B cell (primary cell): Measurements from ENCODE around the gene FBP1. TPM values are rescaled to one million over a fixed set of nuclear protein-coding genes. Genes with fewer than 3 reads are reported as not detected.

ENCODE experiments used
- ATAC-seq: fragments of 200-7000 bp; cut with Tn5 transposase; one replicate; pipeline ENCODE4 v1.10.0; 2021; ENCODE audit warnings: low read depth, mild to moderate bottlenecking, moderate number of reproducible peaks, moderate library complexity
- CTCF ChIA-PET: fragments of 350-600 bp; sonication (Branson Sonifier 250); formaldehyde crosslinking; loops from one replicate; lab custom pipeline; 2021; ENCODE audit warnings: antibody characterized with exemption, inconsistent platforms; lab: Charles Lee
- POLR2A ChIA-PET: fragments of 350-600 bp; sonication (Branson Sonifier 250); formaldehyde crosslinking; loops from one replicate; lab custom pipeline; 2021; ENCODE audit warnings: antibody characterized with exemption; lab: Charles Lee
- DNase-seq: peaks from one replicate; pipeline ENCODE4 v3.0.0; 2013
- H2AFZ ChIP-seq: 2 replicates; pipeline ENCODE4 v1.6.1; 2012; ENCODE audit warnings: mild to moderate bottlenecking, low read depth, low read length; ENCODE audit not compliant: insufficient read depth, poor library complexity, severe bottlenecking
- H3K27ac ChIP-seq, 2 donors: 1 replicate in 1 of 2; 2 replicates in 1 of 2; pipeline ENCODE4 v1.5.1; 2012 to 2013; ENCODE audit warnings: low read length in 2 of 2, mild to moderate bottlenecking in 2 of 2, moderate library complexity in 1 of 2
- H3K27me3 ChIP-seq, 4 experiments: fragments of 200-600 bp in 1 of 4; sonication (generic) in 1 of 4; replicated peaks in 1 of 4; 1 replicate in 2 of 4; 2 replicates in 2 of 4; pipeline versions ENCODE4 v1.6.1 to v1.7.0; 2013 to 2016; ENCODE audit warnings: low read length in 3 of 4, mild to moderate bottlenecking in 2 of 4, mixed read lengths in 1 of 4, moderate library complexity in 1 of 4; ENCODE audit not compliant: insufficient read depth in 4 of 4, control insufficient read depth in 3 of 4; ENCODE audit errors: control extremely low read depth in 1 of 4
- H3K36me3 ChIP-seq, 2 experiments: replicated peaks in 1 of 2; 1 replicate in 1 of 2; 2 replicates in 1 of 2; pipeline versions ENCODE4 v1.6.1 to v1.7.1; 2013; ENCODE audit warnings: low read length in 1 of 2; ENCODE audit not compliant: insufficient read depth in 2 of 2, control insufficient read depth in 1 of 2; ENCODE audit errors: control extremely low read depth in 1 of 2, extremely low read depth in 1 of 2
- H3K4me1 ChIP-seq, 2 donors: fragments of 200-600 bp in 1 of 2; sonication (generic) in 1 of 2; 1 replicate in 1 of 2; 2 replicates in 1 of 2; pipeline versions ENCODE4 v1.5.1 to v1.6.1; 2013 to 2017; ENCODE audit warnings: low read length in 2 of 2; ENCODE audit not compliant: control insufficient read depth in 2 of 2, insufficient read depth in 2 of 2
- H3K4me2 ChIP-seq: replicated peaks from 2 replicates; pipeline ENCODE3; 2012; ENCODE audit warnings: mild to moderate bottlenecking, low read depth, low read length; ENCODE audit not compliant: poor library complexity, severe bottlenecking
- H3K4me3 ChIP-seq, 5 experiments: fragments of 200-600 bp in 1 of 5; sonication (generic) in 1 of 5; 1 replicate in 3 of 5; 2 replicates in 2 of 5; pipeline versions ENCODE4 v1.5.1 to v1.7.0; 2011 to 2016; ENCODE audit warnings: low read length in 4 of 5, mild to moderate bottlenecking in 4 of 5, low read depth in 2 of 5, control low read depth in 1 of 5, moderate library complexity in 1 of 5; ENCODE audit not compliant: insufficient read depth in 1 of 5; ENCODE audit errors: control extremely low read depth in 1 of 5, extremely low read depth in 1 of 5
- H3K79me2 ChIP-seq: fragments of 200-600 bp; sonication (generic); one replicate; pipeline ENCODE4 v1.6.0; 2016; ENCODE audit warnings: low read length; ENCODE audit not compliant: control insufficient read depth, insufficient read depth
- H3K9ac ChIP-seq: fragments of 200-600 bp; sonication (generic); 2 replicates; pipeline ENCODE4 v1.6.1; 2017; ENCODE audit warnings: mild to moderate bottlenecking, low read length, moderate library complexity
- H3K9me3 ChIP-seq, 3 donors: one replicate each; pipeline versions ENCODE4 v1.6.1 to v1.7.1; 2013; ENCODE audit warnings: low read length in 2 of 3; ENCODE audit not compliant: control insufficient read depth in 2 of 3, insufficient read depth in 1 of 3; ENCODE audit errors: control extremely low read depth in 1 of 3
- H4K20me1 ChIP-seq: 2 replicates; pipeline ENCODE4 v1.6.0; 2012; ENCODE audit warnings: mild to moderate bottlenecking, low read length; ENCODE audit not compliant: insufficient read depth, control insufficient read depth, poor library complexity, severe bottlenecking
- H3K27ac Mint-ChIP-seq: one replicate; pipeline ENCODE4 v1.8.0; 2021; ENCODE audit warnings: mixed read lengths
- H3K27me3 Mint-ChIP-seq: one replicate; pipeline ENCODE4 v1.8.0; 2021; ENCODE audit warnings: mixed read lengths
- H3K4me1 Mint-ChIP-seq: one replicate; pipeline ENCODE4 v1.8.0; 2021; ENCODE audit warnings: mixed read lengths
- H3K4me3 Mint-ChIP-seq: one replicate; pipeline ENCODE4 v1.8.0; 2021; ENCODE audit warnings: mixed read lengths
- H3K9me3 Mint-ChIP-seq: one replicate; pipeline ENCODE4 v1.8.0; 2022; ENCODE audit warnings: mixed read lengths; ENCODE audit not compliant: insufficient read depth
- EZH2 ChIP-seq: IDR thresholded peaks from 2 replicates; pipeline ENCODE4 v1.6.1; 2012; ENCODE audit warnings: borderline replicate concordance, low read depth, mild to moderate bottlenecking, moderate library complexity, low read length; ENCODE audit not compliant: insufficient read depth, poor library complexity, severe bottlenecking
- WGBS: methylation state at CpG from one replicate; pipeline ENCODE4 v1.1.5; 2013; ENCODE audit warnings: missing lambda C conversion rate; ENCODE audit not compliant: insufficient coverage; 5-methylcytosine and 5-hydroxymethylcytosine counted together
- intact Hi-C: fragments of 100-400 bp; cut with micrococcal nuclease; formaldehyde crosslinking; loops from one replicate; pipeline ENCODE4 v1.10.0; 2022
- polyA plus RNA-seq: library from polyadenylated mRNA; depleted of rRNA; stranded (reverse); fragments of >200 nt; gene quantifications from 2 replicates; pipeline ENCODE4 v1.2.3, GENCODE V29; 2012
- total RNA-seq, 2 donors: library from RNA; stranded (reverse); fragments of 120-200 nt in 1 of 2; gene quantifications; 1 replicate in 1 of 2; 2 replicates in 1 of 2; pipeline versions ENCODE4 v1.2.3 to v1.2.4, GENCODE V29; 2013 to 2022
- TF ChIP-seq, protein P1 (sequence below): fragments of 200-600 bp; IDR thresholded peaks from one replicate; pipeline ENCODE4 v1.8.0; 2022; ENCODE audit warnings: antibody characterized with exemption, mild to moderate bottlenecking

FBP1 gene
- total and polyA plus RNA-seq, 2 donors (not counting 1 experiment from before 2014, with no cell fraction given) = 2.8 TPM

DNA sequence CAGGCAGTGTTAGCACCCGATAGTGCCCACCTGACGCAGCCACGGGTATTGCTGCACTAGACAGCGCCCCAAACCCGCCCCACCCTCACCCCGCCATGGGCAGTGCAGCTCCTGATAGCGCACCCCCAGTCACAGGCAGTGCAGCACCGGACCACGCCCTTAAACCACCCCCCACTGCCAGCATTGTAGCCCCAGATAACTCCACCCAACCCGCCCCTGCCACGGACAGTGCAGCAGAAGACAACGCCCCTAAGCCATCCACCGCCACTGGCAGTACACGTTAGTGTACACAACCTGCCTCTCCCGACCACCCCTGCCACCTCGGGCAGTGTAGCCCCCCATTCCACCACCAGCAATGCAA is 85.3 kb downstream of the FBP1 start:
- H3K79me2 ChIP-seq = no peaks in the 10 kb centered on the region
- no peak for ATAC-seq
- WGBS = 87% methylated on average over 16 of the region's 16 CpGs
- no peaks in the 10 kb centered on the region for H3K27me3 ChIP-seq
- Mint-ChIP-seq H3K9me3 (no peaks in the 10 kb centered on the region), H3K4me1 (no peaks in the 10 kb centered on the region), H3K27me3 (peaks cover 14% of the 10 kb centered on the region), H3K4me3 (no peak overlapping the region), H3K27ac (no peak overlapping the region)
- DNase-seq = no peak
- H2AFZ ChIP-seq = no peak overlapping the region
- no peak overlapping the region for H3K9ac ChIP-seq
- TF ChIP-seq, protein P1, sequence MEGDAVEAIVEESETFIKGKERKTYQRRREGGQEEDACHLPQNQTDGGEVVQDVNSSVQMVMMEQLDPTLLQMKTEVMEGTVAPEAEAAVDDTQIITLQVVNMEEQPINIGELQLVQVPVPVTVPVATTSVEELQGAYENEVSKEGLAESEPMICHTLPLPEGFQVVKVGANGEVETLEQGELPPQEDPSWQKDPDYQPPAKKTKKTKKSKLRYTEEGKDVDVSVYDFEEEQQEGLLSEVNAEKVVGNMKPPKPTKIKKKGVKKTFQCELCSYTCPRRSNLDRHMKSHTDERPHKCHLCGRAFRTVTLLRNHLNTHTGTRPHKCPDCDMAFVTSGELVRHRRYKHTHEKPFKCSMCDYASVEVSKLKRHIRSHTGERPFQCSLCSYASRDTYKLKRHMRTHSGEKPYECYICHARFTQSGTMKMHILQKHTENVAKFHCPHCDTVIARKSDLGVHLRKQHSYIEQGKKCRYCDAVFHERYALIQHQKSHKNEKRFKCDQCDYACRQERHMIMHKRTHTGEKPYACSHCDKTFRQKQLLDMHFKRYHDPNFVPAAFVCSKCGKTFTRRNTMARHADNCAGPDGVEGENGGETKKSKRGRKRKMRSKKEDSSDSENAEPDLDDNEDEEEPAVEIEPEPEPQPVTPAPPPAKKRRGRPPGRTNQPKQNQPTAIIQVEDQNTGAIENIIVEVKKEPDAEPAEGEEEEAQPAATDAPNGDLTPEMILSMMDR = no peak
- TF ChIP-seq EZH2 = no peak
- H3K27ac ChIP-seq = no peak overlapping the region
- POLR2A ChIA-PET = no interaction called here
- H3K36me3 ChIP-seq = no peaks in the 10 kb centered on the region
- no peak overlapping the region for H3K4me3 ChIP-seq
- CTCF ChIA-PET = no interaction called here
- no peaks in the 10 kb centered on the region for H3K4me1 ChIP-seq
- peaks cover 0 to 4% (median 0%) of the 10 kb centered on the region in 3 donors for H3K9me3 ChIP-seq
- intact Hi-C loops = no loop called here
- no peaks in the 10 kb centered on the region for H4K20me1 ChIP-seq
- no peak overlapping the region for H3K4me2 ChIP-seq

Other genes starting within 250 kb of the FBP1 start
- gene PCAT7, start 84.4 kb downstream of the FBP1 start, total RNA-seq = not detected in 2 replicates
- gene PCAT7, start 84.4 kb downstream of the FBP1 start, polyA plus RNA-seq = not detected in 2 replicates
- gene FBP2, start 45.7 kb downstream of the FBP1 start, total RNA-seq = not detected in 2 replicates
- gene FBP2, start 45.7 kb downstream of the FBP1 start, polyA plus RNA-seq = not detected in 2 replicates
- 35.8 and 37.6 TPM in 2 replicates for gene AOPEP, start 87.2 kb upstream of the FBP1 start, total RNA-seq
- gene AOPEP, start 87.2 kb upstream of the FBP1 start, polyA plus RNA-seq = 3.9 and 5.1 TPM in 2 replicates